Measurements from ENCODE around the gene DHODH. TPM values are rescaled to one million over a fixed set of nuclear protein-coding genes. Genes with fewer than 3 reads are reported as not detected.

The DHODH gene
- total and polyA plus RNA-seq, 10 of the 15 experiments (the other 5 are each of a cell fraction or from before 2014, with no cell fraction given) = 3.4 to 23.3 (median 13.2) TPM

- Histone ChIP-seq H3K9ac (ENCODE audit: control insufficient read depth, insufficient read depth, low read length) (no peak overlapping the region), H3K4me1 (ENCODE audit: control insufficient read depth, insufficient read depth, low read length) (no peaks in the 10 kb centered on the region), H2AFZ (ENCODE audit: control insufficient read depth, low read depth, low read length) (no peak overlapping the region), H4K20me1 (ENCODE audit: control insufficient read depth, insufficient read depth) (no peaks in the 10 kb centered on the region), H3K4me2 (ENCODE audit: control insufficient read depth, insufficient read depth) (no peak overlapping the region), H3K4me3 (no peak overlapping the region), H3K36me3 (ENCODE audit: control insufficient read depth in 2 of 2, insufficient read depth in 2 of 2, low read length in 1 of 2) (no peaks in the 10 kb centered on the region), H3K27ac (ENCODE audit: control insufficient read depth, insufficient read depth) (no peak overlapping the region), H3K27me3 (replicated peaks in 1 of 2; ENCODE audit: control insufficient read depth in 2 of 2, insufficient read depth in 2 of 2, low read length in 1 of 2) (peaks cover 0 to 6% of the 10 kb centered on the region in 2 experiments; a peak in 1 of 4 replicates), H3K9me3 (replicated peaks; ENCODE audit: control insufficient read depth, insufficient read depth, low read length) (no peaks in the 10 kb centered on the region), H3K79me2 (ENCODE audit: control insufficient read depth, insufficient read depth, low read length) (no peaks in the 10 kb centered on the region)
- ATAC-seq (no peak), DNase-seq (ENCODE audit: low read depth, low spot score) (no peak), FAIRE-seq (no peak)
- ChIA-PET CTCF (no interaction called here), RAD21 (ENCODE audit: unreplicated experiment) (no interaction called here), SMC1A (ENCODE audit: uncharacterized antibody, unreplicated experiment) (no interaction called here), POLR2A (no interaction called here)
- TF ChIP-seq POLR2AphosphoS2 (IDR thresholded peaks at IDR 0.05; ENCODE audit: low read depth, low read length) = no peak
- TF ChIP-seq NR2C2 (IDR thresholded peaks at IDR 0.05; ENCODE audit: borderline replicate concordance, control insufficient read depth, insufficient read length, low read depth) = no peak
- TF ChIP-seq IRF4 (IDR thresholded peaks at IDR 0.05; ENCODE audit: low read depth, low read length) = no peak
- no peak for TF ChIP-seq CHD1 (IDR thresholded peaks at IDR 0.05; ENCODE audit: low read depth, low read length)
- TF ChIP-seq SUZ12 (IDR thresholded peaks at IDR 0.05; ENCODE audit: unreplicated experiment) = no peak
- no peak for TF ChIP-seq TCF7 (IDR thresholded peaks at IDR 0.05; ENCODE audit: borderline replicate concordance)
- no peak for TF ChIP-seq GABPA (IDR thresholded peaks at IDR 0.05; ENCODE audit: low read depth)
- TF ChIP-seq BRCA1 (IDR thresholded peaks at IDR 0.05; ENCODE audit: low read depth, low read length) = no peak
- TF ChIP-seq ZNF384 (IDR thresholded peaks at IDR 0.05; ENCODE audit: borderline replicate concordance, low read depth, low read length) = no peak
- TF ChIP-seq TARDBP (IDR thresholded peaks at IDR 0.05; ENCODE audit: borderline replicate concordance) = no peak
- no TSS peak for BruUV-seq (replicated peaks)
- intact Hi-C loops (cut with micrococcal nuclease; ENCODE audit: unreplicated experiment) = no loop called here
- in situ Hi-C loops (cut with MboI) = no loop called here
- 12% methylated on average over 9 of the region's 9 CpGs for WGBS (ENCODE audit: insufficient coverage, insufficient replicate concordance, low lambda C conversion rate, missing lambda C conversion rate)
Observed at GRCh38 chr16:71985262-71985974, 23.1 kb upstream of the DHODH start.

Measured in GM12878 (cell line).